ENCODE measurements around the gene COA1. TPM values are rescaled to one million over a fixed set of nuclear protein-coding genes. Genes with fewer than 3 reads are reported as not detected.
"Not testable (repeated sequence)": the region's sequence is repeated elsewhere in the genome, so short reads cannot be mapped to it uniquely, and the experiment has no call there.

COA1 gene
- total RNA-seq, 1 donor from 2014 or later, result 27.0 TPM

DNA sequence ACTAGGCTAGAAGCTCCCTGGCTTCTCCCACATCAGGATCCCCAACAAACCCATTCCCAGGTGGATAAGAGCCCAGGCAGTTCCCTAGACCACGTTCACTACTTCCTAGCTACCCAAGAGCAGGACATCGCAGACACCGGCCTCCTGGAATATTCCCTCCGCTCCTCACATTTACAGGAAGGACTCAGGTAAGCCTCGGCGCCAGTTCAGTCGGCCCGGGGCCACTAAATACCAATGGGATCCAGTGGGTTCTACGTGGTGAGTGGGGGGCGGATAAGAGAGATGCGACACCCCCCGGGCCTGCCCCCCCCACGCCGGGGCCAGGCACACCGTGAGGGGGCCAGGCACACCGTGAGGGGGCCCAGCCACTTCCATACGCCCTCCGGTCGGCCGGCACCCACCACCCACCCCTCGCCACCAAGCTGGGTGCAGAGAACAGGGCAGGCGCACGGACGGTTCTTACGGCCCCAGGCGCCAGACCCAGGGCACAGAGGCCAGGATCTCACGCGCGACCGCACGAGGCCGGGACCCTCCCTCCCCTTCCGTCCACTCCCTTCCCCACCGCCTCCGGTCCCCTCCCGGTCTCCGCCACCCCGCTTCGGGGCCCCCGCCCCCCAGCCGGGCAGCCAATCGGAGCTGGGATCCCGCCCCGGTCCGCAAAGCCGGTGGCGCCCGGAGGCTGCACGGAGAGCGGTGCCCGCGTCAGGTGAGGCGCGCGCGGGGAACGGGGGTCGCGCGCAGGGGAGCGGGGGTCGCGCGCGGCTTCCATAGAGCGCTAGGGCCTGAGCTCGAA is 28.9 kb upstream of the COA1 start, which contains the start of gene BLVRA:
Gene BLVRA (plus strand): TSS at position 652 of the 793 bp plus-strand sequence. CDS start 12,479 bp downstream, outside the sequence.
- peak; percentile 41 to 75 for DNase-seq (ENCODE audit: low read depth in 2 of 2)

DNA sequence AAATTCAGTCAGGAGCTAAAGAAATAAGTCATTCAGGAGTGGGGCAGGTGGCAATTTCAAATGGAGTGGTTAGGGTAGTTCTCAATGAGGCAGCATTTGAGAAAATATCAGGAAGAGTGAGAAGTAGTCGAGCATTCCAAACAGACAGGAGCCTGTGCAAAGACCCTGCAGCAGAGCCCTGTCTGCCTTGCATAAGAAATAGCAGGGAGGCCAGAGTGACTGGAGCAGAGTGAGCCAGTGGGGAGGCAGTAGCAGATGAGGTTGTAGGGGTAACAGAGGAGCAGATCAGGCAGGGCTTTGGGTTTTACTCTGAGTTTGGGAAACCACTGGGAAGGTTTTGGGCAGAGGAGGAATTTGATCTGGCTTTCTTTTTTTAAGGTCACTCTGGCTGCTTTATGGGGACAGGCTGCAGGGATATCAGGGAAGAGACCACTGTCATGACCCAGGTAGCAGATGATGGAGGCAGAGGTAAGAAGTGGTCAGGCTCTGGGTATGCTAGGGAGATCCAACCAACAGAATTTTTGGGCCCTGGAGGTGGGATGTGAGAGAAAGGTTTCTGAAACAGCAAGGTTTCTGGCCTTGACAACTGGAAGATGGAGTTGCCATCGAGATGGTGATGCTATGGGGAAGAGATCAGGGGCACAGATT is 27.9 kb upstream of the COA1 start:
- no peak for DNase-seq (ENCODE audit: low read depth in 2 of 2)

DNA sequence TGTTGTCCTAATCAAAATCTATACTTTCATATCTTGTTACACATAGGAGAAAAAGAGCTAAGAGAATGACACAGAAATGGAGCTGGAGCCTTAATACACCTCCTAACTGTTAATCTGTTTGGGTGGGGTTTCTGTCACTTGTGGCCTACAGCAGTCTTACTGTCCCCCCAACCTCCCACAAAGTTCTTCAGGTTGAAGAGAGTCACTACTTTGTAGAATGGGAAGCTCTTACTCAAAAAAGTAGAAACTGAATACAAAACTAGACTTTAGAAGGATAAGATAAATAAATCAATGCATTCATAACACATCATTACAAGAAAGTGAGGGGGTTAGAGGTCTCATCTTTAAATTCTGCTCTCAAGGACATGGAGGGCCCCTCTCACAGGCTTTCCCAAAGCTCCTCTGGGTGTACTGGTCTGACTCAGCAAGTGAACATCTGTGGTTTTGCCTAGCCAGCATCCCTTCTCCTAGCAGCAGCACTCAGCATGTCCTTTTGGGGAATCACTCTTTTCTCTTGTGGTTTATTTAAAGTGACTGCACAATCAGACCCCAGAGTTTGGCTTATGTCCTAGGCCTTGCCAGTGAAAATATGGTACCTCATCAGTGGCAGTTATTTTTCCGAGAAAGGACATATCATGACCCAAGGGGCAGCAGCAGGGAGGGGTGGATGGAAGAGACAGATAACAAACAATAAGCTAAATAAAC is 27.2 kb upstream of the COA1 start:
- DNase-seq (ENCODE audit: low read depth in 2 of 2), result no peak

DNA sequence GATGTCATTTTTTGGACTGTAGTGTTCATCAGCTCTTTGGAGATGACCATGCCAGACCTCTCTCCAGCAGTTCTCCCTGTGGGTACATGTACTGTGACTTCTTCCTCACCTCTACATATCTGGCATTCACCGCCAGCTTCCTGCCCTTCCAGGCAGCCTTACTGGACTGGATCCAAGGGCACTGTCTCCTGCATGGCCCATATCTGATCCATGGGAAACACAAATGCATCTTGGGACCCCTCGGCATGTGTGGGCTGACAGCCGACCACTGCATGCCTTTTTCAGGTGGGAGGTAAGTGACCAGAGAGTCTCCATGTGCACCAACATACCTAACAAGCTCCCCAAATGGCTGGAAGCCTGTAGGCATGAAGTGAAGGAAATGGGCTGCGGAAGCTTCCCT is 25.3 kb upstream of the COA1 start:
- DNase-seq (ENCODE audit: low read depth in 2 of 2), result no peak

DNA sequence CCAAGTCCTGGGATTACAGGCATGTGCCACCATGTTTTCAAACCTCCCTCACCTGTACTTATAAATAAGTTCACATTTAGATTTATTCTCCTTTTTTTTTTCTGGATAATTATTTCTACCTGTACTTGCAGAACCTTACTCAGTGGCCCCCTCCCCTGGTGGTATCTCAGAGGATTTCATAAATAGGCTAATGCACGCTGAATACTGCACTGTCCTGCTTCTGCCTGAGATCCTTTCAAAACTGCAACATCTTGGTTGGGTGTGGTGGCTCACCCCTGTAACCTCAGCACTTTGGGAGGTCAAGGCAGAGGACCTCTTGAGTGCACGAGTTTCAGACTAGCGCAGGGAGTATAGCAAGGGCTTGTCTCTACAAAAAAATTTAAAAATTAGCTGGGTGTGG is 24.5 kb upstream of the COA1 start:
- no peak for DNase-seq (ENCODE audit: low read depth in 2 of 2)

DNA sequence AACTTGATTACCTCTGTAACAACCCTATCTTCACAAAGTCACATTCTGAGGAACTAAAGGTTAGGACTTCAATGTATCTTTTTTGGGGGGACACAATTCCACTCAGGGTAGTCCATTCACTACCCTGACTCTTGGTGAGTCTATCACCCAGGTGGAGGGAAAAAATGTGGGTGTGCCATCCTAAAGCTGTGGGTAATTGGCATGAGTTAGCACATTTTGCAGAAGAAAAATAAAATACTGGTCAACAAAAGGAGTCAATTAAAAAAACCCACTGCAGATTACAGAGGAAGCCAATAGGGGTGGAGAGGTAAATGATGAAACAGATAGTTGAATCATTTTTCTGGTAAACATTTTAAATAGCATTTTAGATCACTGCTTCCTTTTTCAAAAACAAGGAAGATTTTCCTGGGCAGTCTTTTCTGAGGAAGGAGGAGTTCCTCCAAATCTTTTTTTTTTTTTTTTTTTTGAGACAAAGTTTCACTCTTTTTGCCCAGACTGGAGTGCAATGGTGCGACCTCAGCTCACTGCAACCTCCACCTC is 24.0 kb upstream of the COA1 start:
- DNase-seq (ENCODE audit: low read depth in 2 of 2), result no peak

DNA sequence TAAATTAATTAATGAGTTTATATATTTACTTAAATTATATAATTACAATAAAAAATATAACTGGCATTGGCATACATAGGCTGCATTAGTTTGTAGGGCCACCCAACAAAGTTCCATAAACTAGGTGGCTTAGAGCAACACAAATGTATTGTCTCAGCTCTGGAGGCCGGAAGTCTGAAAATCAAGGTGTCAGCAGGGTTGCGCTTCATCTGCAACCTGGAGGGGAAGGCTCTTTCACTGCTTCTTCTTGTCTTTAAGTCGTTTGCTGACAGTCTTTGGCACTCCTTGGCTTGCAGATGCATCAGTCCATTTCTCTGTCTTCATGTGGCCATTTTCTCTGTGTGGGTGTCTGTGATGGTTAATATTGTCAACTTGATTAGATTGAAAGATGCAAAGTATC is 23.1 kb upstream of the COA1 start:
- no peak for DNase-seq (ENCODE audit: low read depth in 2 of 2)

DNA sequence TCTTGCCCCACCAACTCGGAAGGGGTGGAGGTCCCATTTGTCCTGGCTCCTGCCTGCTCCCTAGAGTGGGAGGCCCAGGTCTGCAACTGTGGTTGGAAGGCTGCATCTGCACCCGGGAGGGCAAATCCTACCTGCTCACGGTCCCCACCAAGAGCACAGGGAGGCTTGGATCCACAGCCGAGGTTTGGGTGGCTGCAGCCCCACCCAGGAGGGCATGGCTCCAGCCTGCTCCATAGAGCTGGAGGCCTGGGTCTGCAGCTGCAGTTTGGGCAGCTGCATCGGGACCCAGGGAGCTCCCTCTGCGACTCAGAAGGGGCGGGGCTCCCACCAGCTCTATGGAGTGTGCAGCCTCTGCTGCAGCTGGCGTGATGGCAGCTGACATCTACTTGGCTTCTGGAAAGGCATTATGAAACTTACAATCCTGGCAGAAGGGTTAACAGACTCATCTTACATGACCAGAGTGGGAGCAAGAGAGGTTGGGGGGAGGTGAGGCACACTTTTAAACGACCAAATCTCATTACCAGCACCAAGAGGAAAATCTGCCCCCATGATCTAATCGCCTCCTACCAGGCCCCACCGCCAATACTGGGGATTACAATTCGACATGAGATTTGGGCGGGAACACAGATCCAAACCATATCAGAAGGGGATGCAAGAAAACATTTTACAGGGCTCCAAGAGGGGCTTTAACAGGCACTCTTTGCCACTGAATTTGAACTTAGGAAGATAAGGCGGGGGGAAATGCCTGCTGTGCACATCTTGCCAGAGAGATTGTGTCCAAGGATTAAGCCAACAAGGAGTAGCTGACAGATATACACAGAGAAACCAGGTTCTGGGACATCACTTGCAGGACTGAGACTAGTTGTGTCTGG is 20.9 kb upstream of the COA1 start:
- no peak for DNase-seq (ENCODE audit: low read depth in 2 of 2)

DNA sequence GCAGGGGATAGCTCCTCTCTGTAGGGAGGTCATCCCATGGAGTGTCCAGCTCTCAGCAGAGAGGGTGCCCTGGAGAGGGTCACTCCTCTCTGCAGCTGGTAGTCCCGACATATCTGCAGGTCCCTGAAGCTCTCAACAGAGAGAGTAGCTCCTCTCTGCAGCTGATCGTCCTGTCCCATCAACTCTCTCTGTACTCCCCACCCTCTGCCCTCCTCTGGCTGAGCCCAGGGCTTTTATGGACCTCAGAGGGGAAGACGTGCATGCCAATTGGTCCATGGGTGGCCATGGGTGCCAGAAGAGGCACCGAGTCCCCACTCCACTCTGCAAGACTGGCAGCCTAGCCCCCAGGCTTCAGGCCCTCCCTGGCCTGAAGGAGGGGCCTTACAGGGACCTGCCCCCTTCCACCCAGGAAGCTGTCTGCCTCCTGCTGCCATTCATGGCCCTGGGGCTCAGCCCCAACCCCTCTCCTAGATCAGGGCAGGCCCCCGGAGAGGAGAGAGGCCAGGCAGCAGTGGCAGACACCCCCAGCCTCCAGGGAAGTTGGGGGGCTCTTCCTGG is 20.1 kb upstream of the COA1 start:
- DNase-seq (ENCODE audit: low read depth in 2 of 2), result no peak

DNA sequence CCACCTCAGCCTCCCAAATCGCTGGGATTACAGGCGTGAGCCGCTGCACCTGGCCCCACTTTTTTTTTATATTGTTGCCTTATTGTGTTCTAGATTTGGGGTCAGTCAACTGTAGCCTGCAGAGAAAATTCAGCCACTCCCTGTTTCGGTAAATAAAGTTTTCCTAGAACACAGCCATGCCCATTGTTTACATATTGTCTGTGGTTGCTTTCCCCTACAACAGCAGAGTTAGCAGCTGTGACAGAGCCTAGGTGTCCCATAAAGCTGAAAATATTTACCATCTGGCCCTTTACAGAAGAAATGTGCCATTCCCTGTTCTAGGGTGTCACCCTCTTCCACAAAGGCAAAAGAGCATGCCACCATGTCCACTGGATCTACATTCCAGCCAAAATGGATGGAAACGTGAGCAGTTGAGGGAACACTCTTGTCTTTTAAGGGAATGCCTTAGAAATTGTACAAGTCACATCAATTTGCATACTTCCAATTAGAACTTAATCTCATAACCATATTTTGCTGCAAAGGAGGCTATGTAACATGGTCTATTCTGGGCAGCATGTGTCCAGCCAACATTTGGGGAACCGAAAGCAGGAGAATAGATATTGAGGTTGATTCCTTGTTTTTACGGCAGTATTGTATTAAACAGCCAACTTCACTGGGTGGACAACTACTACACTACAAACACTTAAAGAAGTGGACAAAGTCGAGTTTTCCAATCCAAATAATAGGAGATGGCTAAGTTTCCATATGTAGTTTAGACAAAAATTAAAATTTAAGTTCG is 18.2 kb upstream of the COA1 start:
- no peak for DNase-seq (ENCODE audit: low read depth in 2 of 2)

DNA sequence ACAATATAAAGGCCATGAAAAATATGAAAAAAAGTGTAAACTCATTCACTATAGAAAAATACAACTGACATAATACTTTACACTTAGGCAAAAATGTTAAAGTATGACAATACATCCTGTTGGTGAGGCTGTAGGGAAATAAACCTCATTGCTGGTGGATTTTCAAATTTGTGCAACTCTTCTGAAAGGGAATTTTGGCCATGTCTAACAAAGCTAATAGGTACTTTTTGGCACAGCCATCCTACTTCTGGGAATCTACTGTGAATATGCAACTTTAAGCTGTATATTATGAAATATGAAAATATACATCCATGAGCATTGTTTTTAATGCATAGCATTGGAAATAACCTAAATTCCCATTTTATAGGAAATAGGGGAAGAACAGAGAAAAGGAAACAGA is 13.4 kb upstream of the COA1 start:
- DNase-seq (ENCODE audit: low read depth in 2 of 2), result no peak

DNA sequence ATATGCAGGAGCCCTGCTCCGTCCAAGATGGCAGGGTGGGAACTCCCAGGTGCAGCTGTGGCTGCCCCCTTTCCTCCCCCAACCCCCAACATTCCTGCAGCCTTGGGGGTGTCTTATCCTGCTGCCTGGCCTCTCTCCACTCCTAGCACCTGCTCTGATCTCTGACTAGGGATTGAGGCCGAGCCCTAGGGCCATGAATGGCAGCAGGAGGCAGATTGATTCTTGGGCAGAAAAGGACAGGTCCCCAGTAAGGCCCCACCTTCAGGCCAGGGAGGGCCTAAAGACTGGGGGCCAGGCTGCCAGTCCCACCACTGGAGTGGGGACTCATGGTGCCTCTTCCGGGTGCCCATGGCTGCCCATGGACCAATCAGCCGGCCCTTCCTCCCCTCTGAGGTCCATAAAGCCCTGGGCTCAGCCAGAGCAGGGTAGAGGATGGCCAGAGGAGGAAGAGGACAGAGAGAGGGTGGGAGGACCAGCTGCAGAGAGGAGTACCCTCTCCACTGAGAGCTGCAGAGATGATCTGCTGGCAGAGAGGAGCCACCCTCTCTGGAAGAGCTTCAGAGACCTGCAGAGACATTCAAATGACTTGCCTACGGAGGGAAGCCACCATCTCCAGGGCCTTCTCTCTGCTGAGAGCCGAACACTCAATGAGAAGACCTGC is 8.3 kb upstream of the COA1 start:
- DNase-seq (ENCODE audit: low read depth in 2 of 2), result no peak

DNA sequence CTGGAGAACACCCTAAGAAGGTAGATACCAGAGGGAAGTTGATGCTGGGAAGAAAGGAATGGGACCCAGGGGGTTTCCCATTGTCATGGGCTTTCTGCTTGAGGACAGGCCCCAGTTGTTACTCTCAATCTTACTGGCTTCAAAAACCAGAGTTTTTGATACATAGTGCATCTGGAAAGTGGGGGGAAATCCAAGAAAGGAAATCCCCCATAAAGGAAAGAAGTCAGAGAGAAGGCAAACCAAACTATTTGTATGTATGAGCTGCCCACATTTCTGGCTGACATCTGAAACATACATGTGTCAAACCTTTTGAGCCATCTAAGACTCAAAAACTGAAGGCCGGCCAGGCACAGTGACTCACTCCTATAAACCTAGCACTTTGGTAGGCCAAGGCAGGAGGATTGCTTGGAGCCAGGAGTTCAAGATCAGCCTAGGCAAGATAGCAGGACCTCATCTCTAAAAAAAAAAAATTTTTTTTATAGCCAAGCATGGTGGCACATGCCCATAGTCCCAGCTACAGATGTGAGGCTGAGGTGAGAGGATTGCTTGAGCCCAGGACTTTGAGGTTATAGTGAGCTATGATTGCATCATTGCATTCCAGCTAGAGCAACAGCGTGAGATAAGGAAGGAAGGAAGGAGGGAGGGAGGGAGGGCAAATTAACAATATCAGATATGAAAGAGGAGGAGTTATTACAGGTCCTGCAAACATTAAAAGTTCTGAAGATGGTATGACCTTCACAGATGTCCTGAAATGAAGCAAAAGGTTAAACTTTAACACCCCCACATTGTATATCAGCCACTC is 6.7 kb upstream of the COA1 start:
- DNase-seq (ENCODE audit: low read depth in 2 of 2), result peak; percentile 14 to 53

DNA sequence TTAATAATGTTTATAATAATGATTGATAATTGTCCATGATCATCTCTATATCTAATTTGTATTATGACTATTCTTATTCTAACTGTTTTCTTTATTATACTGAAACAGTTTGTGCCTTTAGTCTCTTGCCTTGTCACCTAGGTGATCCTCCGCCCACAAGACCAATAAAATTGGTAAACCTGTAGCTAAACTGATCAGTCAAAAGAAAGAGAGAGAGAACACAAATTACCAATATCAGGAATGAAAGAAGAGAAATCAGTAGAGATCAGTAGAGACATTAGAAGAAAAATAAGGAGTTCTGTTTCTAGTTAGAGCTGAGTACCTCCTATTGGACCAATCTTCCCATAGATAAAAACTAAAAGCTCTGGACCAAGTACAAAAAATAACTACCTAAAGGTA is 6.1 kb upstream of the COA1 start:
- no peak for DNase-seq (ENCODE audit: low read depth in 2 of 2)

DNA sequence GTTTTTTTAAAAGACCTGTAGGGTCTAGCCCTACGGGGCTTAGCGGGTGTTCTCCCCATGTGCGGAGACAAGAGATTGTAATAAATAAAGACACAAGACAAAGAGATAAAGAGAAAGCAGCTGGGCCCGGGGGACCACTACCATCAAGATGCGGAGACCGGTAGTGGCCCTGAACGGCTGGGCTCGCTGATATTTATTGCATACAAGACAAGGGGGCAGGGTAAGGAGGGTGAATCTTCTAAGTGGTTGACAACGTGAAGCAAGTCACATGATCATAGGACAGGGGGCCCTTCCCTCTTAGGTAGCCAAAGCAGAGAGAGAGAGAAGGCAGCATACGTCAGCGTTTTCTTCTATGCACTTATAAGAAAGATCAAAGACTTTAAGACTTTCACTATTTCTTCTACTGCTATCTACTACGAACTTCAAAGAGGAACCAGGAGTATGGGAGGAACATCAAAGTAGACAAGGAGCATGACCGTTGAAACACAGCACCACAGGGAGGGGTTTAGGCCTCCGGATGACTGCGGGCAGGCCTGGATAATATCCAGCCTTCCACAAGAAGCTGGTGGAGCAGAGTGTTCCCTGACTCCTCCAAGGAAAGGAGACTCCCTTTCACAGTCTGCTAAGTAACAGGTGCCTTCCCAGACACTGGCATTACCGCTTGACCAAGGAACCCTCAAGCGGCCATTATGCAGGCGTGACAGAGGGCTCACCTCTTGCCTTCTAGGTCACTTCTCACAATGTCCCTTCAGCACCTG is 5.4 kb upstream of the COA1 start:
- not testable (repeated sequence) for DNase-seq (ENCODE audit: low read depth in 2 of 2)

DNA sequence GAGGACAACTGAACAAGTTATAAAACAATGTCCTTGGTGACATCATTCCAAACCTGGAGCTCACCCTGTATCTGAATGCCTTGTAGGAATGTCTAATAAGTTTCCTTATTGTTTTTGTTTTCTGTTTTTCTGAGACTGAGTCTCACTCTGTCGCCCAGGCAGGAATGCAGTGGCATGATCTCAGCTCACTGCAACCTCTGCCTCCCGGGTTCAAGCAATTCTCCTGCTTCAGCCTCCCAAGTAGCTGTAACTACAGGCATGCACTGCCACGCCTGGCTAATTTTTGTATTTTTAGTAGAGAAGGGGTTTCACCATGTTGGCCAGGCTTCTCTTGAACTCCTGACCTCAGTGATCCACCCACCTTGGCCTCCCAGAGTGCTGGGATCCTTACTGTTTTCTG is 2.2 kb upstream of the COA1 start:
- DNase-seq (ENCODE audit: low read depth in 2 of 2), result not testable (repeated sequence)

DNA sequence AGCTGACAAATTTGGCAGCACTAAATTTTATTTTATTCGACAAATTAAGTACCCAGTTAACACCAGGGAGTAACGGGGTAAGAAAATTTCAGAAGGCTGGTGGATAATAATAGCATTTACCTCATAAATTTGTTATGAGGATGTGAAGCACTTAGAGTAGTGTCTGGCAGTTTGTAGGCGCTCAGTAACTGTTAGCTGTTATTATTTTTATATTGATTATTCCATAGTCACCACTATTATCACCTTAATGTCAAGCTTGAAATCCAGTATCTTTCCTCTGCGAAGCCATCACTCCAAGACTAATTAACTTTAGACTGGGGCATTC is 563 bp upstream of the COA1 start:
- no peak for DNase-seq (ENCODE audit: low read depth in 2 of 2)

DNA sequence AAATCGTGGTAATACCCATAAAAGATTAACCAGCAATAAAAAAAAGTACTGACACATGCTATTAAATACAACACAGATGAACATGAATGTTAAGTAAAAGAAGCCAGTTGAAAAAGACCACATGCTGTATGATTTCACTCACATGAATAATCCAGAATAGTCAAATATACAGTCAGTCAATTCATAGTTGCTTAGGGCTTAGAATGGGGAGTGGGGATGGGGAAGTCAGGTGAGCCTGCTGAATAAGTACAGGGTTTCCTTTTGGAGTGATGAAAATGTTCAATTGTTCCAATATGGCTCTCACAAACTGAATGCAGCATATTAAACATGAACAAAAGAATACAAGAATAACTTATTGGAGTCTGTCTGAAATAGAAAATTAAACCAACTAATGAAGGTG is 1.8 kb downstream of the COA1 start:
- no peak for DNase-seq (ENCODE audit: low read depth in 2 of 2)

Data from lung microvascular endothelial cell (primary cell).